Measurements from ENCODE around the gene CAMK1.

GRCh38 chr3:9769426-9770275 lies at the start of gene CAMK1:
- TF ChIP-seq, protein P1, sequence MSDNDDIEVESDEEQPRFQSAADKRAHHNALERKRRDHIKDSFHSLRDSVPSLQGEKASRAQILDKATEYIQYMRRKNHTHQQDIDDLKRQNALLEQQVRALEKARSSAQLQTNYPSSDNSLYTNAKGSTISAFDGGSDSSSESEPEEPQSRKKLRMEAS (IDR thresholded peaks at IDR 0.05): no peak
- TF ChIP-seq, protein P2, sequence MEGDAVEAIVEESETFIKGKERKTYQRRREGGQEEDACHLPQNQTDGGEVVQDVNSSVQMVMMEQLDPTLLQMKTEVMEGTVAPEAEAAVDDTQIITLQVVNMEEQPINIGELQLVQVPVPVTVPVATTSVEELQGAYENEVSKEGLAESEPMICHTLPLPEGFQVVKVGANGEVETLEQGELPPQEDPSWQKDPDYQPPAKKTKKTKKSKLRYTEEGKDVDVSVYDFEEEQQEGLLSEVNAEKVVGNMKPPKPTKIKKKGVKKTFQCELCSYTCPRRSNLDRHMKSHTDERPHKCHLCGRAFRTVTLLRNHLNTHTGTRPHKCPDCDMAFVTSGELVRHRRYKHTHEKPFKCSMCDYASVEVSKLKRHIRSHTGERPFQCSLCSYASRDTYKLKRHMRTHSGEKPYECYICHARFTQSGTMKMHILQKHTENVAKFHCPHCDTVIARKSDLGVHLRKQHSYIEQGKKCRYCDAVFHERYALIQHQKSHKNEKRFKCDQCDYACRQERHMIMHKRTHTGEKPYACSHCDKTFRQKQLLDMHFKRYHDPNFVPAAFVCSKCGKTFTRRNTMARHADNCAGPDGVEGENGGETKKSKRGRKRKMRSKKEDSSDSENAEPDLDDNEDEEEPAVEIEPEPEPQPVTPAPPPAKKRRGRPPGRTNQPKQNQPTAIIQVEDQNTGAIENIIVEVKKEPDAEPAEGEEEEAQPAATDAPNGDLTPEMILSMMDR (IDR thresholded peaks at IDR 0.05; ENCODE audit: low read depth, low read length, missing input control): no peak
- TF ChIP-seq GABPA (IDR thresholded peaks at IDR 0.05 in 1 of 2, conservative IDR thresholded peaks at IDR 0.05 in 1 of 2) (no peak), HNF4A (conservative IDR thresholded peaks at IDR 0.05) (no peak), TAF1 (conservative IDR thresholded peaks at IDR 0.05) (no peak), RAD21 (IDR thresholded peaks at IDR 0.05) (peak in 1 of 2 donors; percentile 32), NR2F2 (IDR thresholded peaks at IDR 0.05) (no peak), SP1 (IDR thresholded peaks at IDR 0.05) (no peak), JUND (IDR thresholded peaks at IDR 0.05) (no peak), ATF3 (IDR thresholded peaks at IDR 0.05) (no peak), EGR1 (IDR thresholded peaks at IDR 0.05; ENCODE audit: low read depth in 2 of 2) (no peak), YY1 (IDR thresholded peaks at IDR 0.05) (peak; percentile 37), REST (IDR thresholded peaks at IDR 0.05) (peak; percentile 8), ZBTB33 (IDR thresholded peaks at IDR 0.05) (no peak)

Data from liver (tissue), 3 donors.